ENCODE results near the gene NR3C2. TPM values are rescaled to one million over a fixed set of nuclear protein-coding genes. Genes with fewer than 3 reads are reported as not detected.

Gene NR3C2
- total RNA-seq, 5 donors from 2014 or later (not counting 1 experiment from before 2014, with no cell fraction given) = 33.5 to 60.4 (median 34.5) TPM

GRCh38 chr4:148341980-148342800 is 100.0 kb downstream of the NR3C2 start:
- CTCF ChIA-PET = interaction anchor here in 1 of 2 donors (0.5 kb wide), 1 partner anchor 34 kb away, joined by 3 read pairs; no protein-coding TSS in a partner anchor
- Histone ChIP-seq H3K4me1 (ENCODE audit: control insufficient read depth in 1 of 2, extremely low read depth in 1 of 2, insufficient read depth in 2 of 2, low read length in 2 of 2) (no peaks in the 10 kb centered on the region), H3K4me3 (ENCODE audit: control insufficient read depth in 1 of 2, extremely low read depth in 1 of 2, low read length in 1 of 2) (no peak overlapping the region), H3K9me3 (no peaks in the 10 kb centered on the region), H3K27me3 (replicated peaks in 1 of 2; ENCODE audit: control insufficient read depth in 2 of 2, extremely low read depth in 1 of 2, insufficient read depth in 2 of 2, low read length in 1 of 2) (no peaks in the 10 kb centered on the region), H3K27ac (ENCODE audit: low read length) (no peak overlapping the region), H3K36me3 (ENCODE audit: control insufficient read depth in 2 of 2, extremely low read depth in 1 of 2, insufficient read depth in 1 of 2, low read length in 1 of 2) (no peaks in the 10 kb centered on the region)
- DNase-seq = no peak
- WGBS (ENCODE audit: insufficient coverage) = 96% methylated on average over 5 of the region's 13 CpGs
- H3K27me3 Mint-ChIP-seq = no peaks in the 10 kb centered on the region
- ATAC-seq (replicated peaks in 1 of 4) = no peak
- peaks cover 11 to 21% (median 19%) of the 10 kb centered on the region in 3 donors for H3K9me3 Mint-ChIP-seq
- H3K36me3 Mint-ChIP-seq = peaks cover 26% of the 10 kb centered on the region
- peaks cover 26 to 31% (median 30%) of the 10 kb centered on the region in 3 donors for H3K4me1 Mint-ChIP-seq
- H3K27ac Mint-ChIP-seq = peak overlapping the region in 1 of 2 donors; percentile 16
- POLR2A ChIA-PET = interaction anchor here in 1 of 2 donors (0.5 to 0.6 kb wide), 2 partner anchors 50 to 101 kb away, joined by 3 read pairs; no protein-coding TSS in a partner anchor
- H3K4me3 Mint-ChIP-seq = no peak overlapping the region

GRCh38 chr4:148335133-148335532 is 107.1 kb downstream of the NR3C2 start:
- ChIA-PET CTCF (no interaction called here), POLR2A (no interaction called here)
- Mint-ChIP-seq H3K9me3 (peaks cover 3 to 9% (median 6%) of the 10 kb centered on the region in 3 donors), H3K27me3 (no peaks in the 10 kb centered on the region), H3K4me3 (no peak overlapping the region), H3K27ac (no peak overlapping the region), H3K36me3 (peaks cover 12% of the 10 kb centered on the region), H3K4me1 (peaks cover 24 to 28% (median 27%) of the 10 kb centered on the region in 3 donors)
- Histone ChIP-seq H3K27me3 (replicated peaks in 1 of 2; ENCODE audit: control insufficient read depth in 2 of 2, extremely low read depth in 1 of 2, insufficient read depth in 2 of 2, low read length in 1 of 2) (no peaks in the 10 kb centered on the region), H3K9me3 (no peaks in the 10 kb centered on the region), H3K36me3 (ENCODE audit: control insufficient read depth in 2 of 2, extremely low read depth in 1 of 2, insufficient read depth in 1 of 2, low read length in 1 of 2) (no peaks in the 10 kb centered on the region), H3K4me1 (ENCODE audit: control insufficient read depth in 1 of 2, extremely low read depth in 1 of 2, insufficient read depth in 2 of 2, low read length in 2 of 2) (no peaks in the 10 kb centered on the region), H3K27ac (ENCODE audit: low read length) (no peak overlapping the region), H3K4me3 (ENCODE audit: control insufficient read depth in 1 of 2, extremely low read depth in 1 of 2, low read length in 1 of 2) (no peak overlapping the region)
- no peak for DNase-seq
- no CpG with 5 or more reads among the region's 4 CpGs for WGBS (ENCODE audit: insufficient coverage)
- ATAC-seq (replicated peaks in 1 of 4) = no peak

GRCh38 chr4:148333265-148333664 is 108.9 kb downstream of the NR3C2 start:
- WGBS (ENCODE audit: insufficient coverage) = no CpG with 5 or more reads among the region's 1 CpG
- Mint-ChIP-seq H3K27ac (no peak overlapping the region), H3K9me3 (no peaks in the 10 kb centered on the region), H3K27me3 (no peaks in the 10 kb centered on the region), H3K4me3 (no peak overlapping the region), H3K4me1 (peaks cover 37 to 38% (median 38%) of the 10 kb centered on the region in 3 donors), H3K36me3 (peaks cover 4% of the 10 kb centered on the region)
- Histone ChIP-seq H3K36me3 (ENCODE audit: control insufficient read depth in 2 of 2, extremely low read depth in 1 of 2, insufficient read depth in 1 of 2, low read length in 1 of 2) (no peaks in the 10 kb centered on the region), H3K27ac (ENCODE audit: low read length) (no peak overlapping the region), H3K27me3 (replicated peaks in 1 of 2; ENCODE audit: control insufficient read depth in 2 of 2, extremely low read depth in 1 of 2, insufficient read depth in 2 of 2, low read length in 1 of 2) (no peaks in the 10 kb centered on the region), H3K9me3 (no peaks in the 10 kb centered on the region), H3K4me3 (ENCODE audit: control insufficient read depth in 1 of 2, extremely low read depth in 1 of 2, low read length in 1 of 2) (no peak overlapping the region), H3K4me1 (ENCODE audit: control insufficient read depth in 1 of 2, extremely low read depth in 1 of 2, insufficient read depth in 2 of 2, low read length in 2 of 2) (no peaks in the 10 kb centered on the region)
- POLR2A ChIA-PET = no interaction called here
- ATAC-seq (replicated peaks in 1 of 4) = no peak
- CTCF ChIA-PET = no interaction called here
- DNase-seq = no peak

DNA sequence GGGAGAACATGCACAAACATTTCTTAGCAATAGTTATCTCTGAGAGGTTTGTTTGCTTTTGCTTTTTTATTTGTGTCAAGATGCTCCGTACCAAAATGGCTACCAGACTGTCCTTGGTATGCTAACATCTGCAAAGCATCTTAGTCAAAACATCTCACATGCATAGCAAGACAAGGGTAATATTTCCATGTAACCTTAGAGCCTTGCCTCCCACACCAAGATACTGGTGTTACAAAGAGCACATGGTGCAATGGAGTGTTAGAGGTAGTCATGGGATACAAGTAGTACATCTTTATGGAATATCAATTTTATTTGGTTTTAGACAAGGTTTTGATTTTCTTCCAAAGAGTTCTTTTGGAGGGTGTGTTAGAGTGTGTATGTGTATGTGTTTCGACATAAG is 109.7 kb downstream of the NR3C2 start:
- peaks cover 4% of the 10 kb centered on the region for H3K36me3 Mint-ChIP-seq
- no peaks in the 10 kb centered on the region for H3K9me3 Mint-ChIP-seq
- H3K4me1 Mint-ChIP-seq = peaks cover 38 to 46% (median 45%) of the 10 kb centered on the region in 3 donors
- no CpG with 5 or more reads among the region's 2 CpGs for WGBS (ENCODE audit: insufficient coverage)
- ChIA-PET POLR2A (no interaction called here), CTCF (no interaction called here)
- Histone ChIP-seq H3K36me3 (ENCODE audit: control insufficient read depth in 2 of 2, extremely low read depth in 1 of 2, insufficient read depth in 1 of 2, low read length in 1 of 2) (no peaks in the 10 kb centered on the region), H3K9me3 (no peaks in the 10 kb centered on the region), H3K4me3 (ENCODE audit: control insufficient read depth in 1 of 2, extremely low read depth in 1 of 2, low read length in 1 of 2) (no peak overlapping the region), H3K4me1 (ENCODE audit: control insufficient read depth in 1 of 2, extremely low read depth in 1 of 2, insufficient read depth in 2 of 2, low read length in 2 of 2) (no peaks in the 10 kb centered on the region), H3K27ac (ENCODE audit: low read length) (no peak overlapping the region), H3K27me3 (replicated peaks in 1 of 2; ENCODE audit: control insufficient read depth in 2 of 2, extremely low read depth in 1 of 2, insufficient read depth in 2 of 2, low read length in 1 of 2) (no peaks in the 10 kb centered on the region)
- H3K4me3 Mint-ChIP-seq = no peak overlapping the region
- DNase-seq (no peak), ATAC-seq (replicated peaks in 1 of 4) (no peak)
- H3K27me3 Mint-ChIP-seq = no peaks in the 10 kb centered on the region
- H3K27ac Mint-ChIP-seq = no peak overlapping the region

GRCh38 chr4:148330724-148331123 is 111.5 kb downstream of the NR3C2 start:
- DNase-seq (no peak), ATAC-seq (replicated peaks in 1 of 4) (no peak)
- POLR2A ChIA-PET = no interaction called here
- CTCF ChIA-PET = no interaction called here
- no peaks in the 10 kb centered on the region for H3K27me3 Mint-ChIP-seq
- H3K36me3 Mint-ChIP-seq = peaks cover 4% of the 10 kb centered on the region
- peaks cover 38 to 51% (median 46%) of the 10 kb centered on the region in 3 donors for H3K4me1 Mint-ChIP-seq
- H3K4me3 Mint-ChIP-seq = no peak overlapping the region
- H3K4me3 ChIP-seq (ENCODE audit: control insufficient read depth in 1 of 2, extremely low read depth in 1 of 2, low read length in 1 of 2) = no peak overlapping the region
- H3K9me3 Mint-ChIP-seq = no peaks in the 10 kb centered on the region
- H3K27me3 ChIP-seq (replicated peaks in 1 of 2; ENCODE audit: control insufficient read depth in 2 of 2, extremely low read depth in 1 of 2, insufficient read depth in 2 of 2, low read length in 1 of 2) = no peaks in the 10 kb centered on the region
- H3K36me3 ChIP-seq (ENCODE audit: control insufficient read depth in 2 of 2, extremely low read depth in 1 of 2, insufficient read depth in 1 of 2, low read length in 1 of 2) = no peaks in the 10 kb centered on the region
- H3K4me1 ChIP-seq (ENCODE audit: control insufficient read depth in 1 of 2, extremely low read depth in 1 of 2, insufficient read depth in 2 of 2, low read length in 2 of 2) = no peaks in the 10 kb centered on the region
- no peak overlapping the region for H3K27ac ChIP-seq (ENCODE audit: low read length)
- 100% methylated on average over 2 of the region's 3 CpGs for WGBS (ENCODE audit: insufficient coverage)
- no peak overlapping the region for H3K27ac Mint-ChIP-seq
- no peaks in the 10 kb centered on the region for H3K9me3 ChIP-seq

DNA sequence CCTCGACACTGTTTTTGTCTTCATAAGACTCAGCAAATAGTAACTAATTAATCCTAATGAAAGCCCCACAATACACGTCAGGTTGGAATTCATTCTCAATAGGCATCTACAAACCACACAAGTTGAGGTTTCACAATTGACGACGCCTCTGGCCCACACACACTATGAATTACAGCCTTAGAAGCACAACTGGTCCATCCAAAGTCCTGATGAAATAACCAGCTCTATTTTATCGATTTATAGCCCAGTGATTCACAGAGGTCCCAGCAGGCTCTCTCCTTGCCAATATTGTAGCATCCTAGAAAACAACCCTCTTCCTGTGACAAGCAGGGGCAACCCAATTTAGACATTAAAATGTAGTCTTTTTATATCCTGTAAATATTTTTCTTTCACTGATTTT is 112.1 kb downstream of the NR3C2 start:
- DNase-seq (no peak), ATAC-seq (replicated peaks in 1 of 4) (no peak)
- Mint-ChIP-seq H3K4me1 (peaks cover 42 to 56% (median 48%) of the 10 kb centered on the region in 3 donors), H3K27me3 (no peaks in the 10 kb centered on the region), H3K36me3 (peaks cover 7% of the 10 kb centered on the region), H3K27ac (no peak overlapping the region), H3K9me3 (no peaks in the 10 kb centered on the region), H3K4me3 (no peak overlapping the region)
- Histone ChIP-seq H3K36me3 (ENCODE audit: control insufficient read depth in 2 of 2, extremely low read depth in 1 of 2, insufficient read depth in 1 of 2, low read length in 1 of 2) (no peaks in the 10 kb centered on the region), H3K27ac (ENCODE audit: low read length) (no peak overlapping the region), H3K4me3 (ENCODE audit: control insufficient read depth in 1 of 2, extremely low read depth in 1 of 2, low read length in 1 of 2) (no peak overlapping the region), H3K9me3 (no peaks in the 10 kb centered on the region), H3K4me1 (ENCODE audit: control insufficient read depth in 1 of 2, extremely low read depth in 1 of 2, insufficient read depth in 2 of 2, low read length in 2 of 2) (no peaks in the 10 kb centered on the region), H3K27me3 (replicated peaks in 1 of 2; ENCODE audit: control insufficient read depth in 2 of 2, extremely low read depth in 1 of 2, insufficient read depth in 2 of 2, low read length in 1 of 2) (no peaks in the 10 kb centered on the region)
- ChIA-PET POLR2A (no interaction called here), CTCF (no interaction called here)
- 95% methylated on average over 4 of the region's 5 CpGs for WGBS (ENCODE audit: insufficient coverage)
